B cell (primary cell): Measurements from ENCODE around the gene TADA2A.

Experiments used
- EZH2 ChIP-seq: IDR thresholded peaks from 2 replicates; pipeline ENCODE4 v1.6.1; 2012; ENCODE audit warnings: borderline replicate concordance, low read depth, mild to moderate bottlenecking, moderate library complexity, low read length; ENCODE audit not compliant: insufficient read depth, poor library complexity, severe bottlenecking
- TF ChIP-seq, protein P1 (sequence below): fragments of 200-600 bp; IDR thresholded peaks from one replicate; pipeline ENCODE4 v1.8.0; 2022; ENCODE audit warnings: antibody characterized with exemption, mild to moderate bottlenecking

DNA sequence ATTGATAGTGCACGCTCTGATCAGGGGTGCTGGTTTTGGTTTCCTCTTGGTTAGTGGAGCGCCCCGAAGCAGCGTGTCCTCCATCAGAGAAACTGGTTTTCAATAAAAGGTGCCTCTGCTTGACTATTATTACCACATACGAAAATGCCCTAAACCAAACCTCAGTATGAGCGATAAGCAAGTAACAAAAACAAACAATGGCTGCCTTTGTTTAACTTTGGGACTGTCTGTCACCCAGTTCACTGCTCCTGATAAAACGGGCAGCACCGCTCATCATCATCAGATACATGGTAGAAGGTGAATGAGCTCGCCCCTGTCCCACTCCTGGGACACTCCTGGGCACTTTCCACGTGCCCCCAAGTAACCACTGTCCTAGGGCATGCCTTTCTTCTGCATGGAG, 107.0 kb downstream of the TADA2A start:
- TF ChIP-seq, protein P1, sequence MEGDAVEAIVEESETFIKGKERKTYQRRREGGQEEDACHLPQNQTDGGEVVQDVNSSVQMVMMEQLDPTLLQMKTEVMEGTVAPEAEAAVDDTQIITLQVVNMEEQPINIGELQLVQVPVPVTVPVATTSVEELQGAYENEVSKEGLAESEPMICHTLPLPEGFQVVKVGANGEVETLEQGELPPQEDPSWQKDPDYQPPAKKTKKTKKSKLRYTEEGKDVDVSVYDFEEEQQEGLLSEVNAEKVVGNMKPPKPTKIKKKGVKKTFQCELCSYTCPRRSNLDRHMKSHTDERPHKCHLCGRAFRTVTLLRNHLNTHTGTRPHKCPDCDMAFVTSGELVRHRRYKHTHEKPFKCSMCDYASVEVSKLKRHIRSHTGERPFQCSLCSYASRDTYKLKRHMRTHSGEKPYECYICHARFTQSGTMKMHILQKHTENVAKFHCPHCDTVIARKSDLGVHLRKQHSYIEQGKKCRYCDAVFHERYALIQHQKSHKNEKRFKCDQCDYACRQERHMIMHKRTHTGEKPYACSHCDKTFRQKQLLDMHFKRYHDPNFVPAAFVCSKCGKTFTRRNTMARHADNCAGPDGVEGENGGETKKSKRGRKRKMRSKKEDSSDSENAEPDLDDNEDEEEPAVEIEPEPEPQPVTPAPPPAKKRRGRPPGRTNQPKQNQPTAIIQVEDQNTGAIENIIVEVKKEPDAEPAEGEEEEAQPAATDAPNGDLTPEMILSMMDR, result no peak
- TF ChIP-seq EZH2, result no peak
